A549 (cell line): ENCODE measurements around the gene ELF3.

ENCODE experiments used
- CBX8 ChIP-seq: fragments of 200-600 bp; sonication (generic); IDR thresholded peaks from 2 replicates; pipeline ENCODE4 v1.6.1; 2016
- EHF ChIP-seq: fragments of 250-450 bp; sonication (Bioruptor Pico); IDR thresholded peaks from 2 replicates; pipeline ENCODE4 v1.5.0; 2020; ENCODE audit warnings: mild to moderate bottlenecking
- EP300 ChIP-seq, 2 experiments: fragments of >200 bp; sonication (Bioruptor Twin); formaldehyde crosslinking; IDR thresholded peaks; 2 replicates in 1 of 2; 3 replicates in 1 of 2; pipeline ENCODE4 v1.6.1; 2016 to 2017
- KDM5A ChIP-seq: fragments of 200-600 bp; sonication (generic); IDR thresholded peaks from 2 replicates; pipeline ENCODE4 v1.6.1; 2016; ENCODE audit warnings: antibody characterized with exemption, mild to moderate bottlenecking
- MAFK ChIP-seq: fragments of 450-650 bp; IDR thresholded peaks from 2 replicates; pipeline ENCODE4 v1.6.1; 2014; ENCODE audit not compliant: partially characterized antibody
- NFE2L2 ChIP-seq: fragments of 150-350 bp; conservative IDR thresholded peaks from 2 replicates; pipeline ENCODE4 v1.6.1; 2014; ENCODE audit warnings: low read length
- POLR2A ChIP-seq: IDR thresholded peaks from 2 replicates; pipeline ENCODE4 v1.6.1; 2012; ENCODE audit warnings: mild to moderate bottlenecking, low read length
- ZSCAN20 ChIP-seq: fragments of 250-450 bp; sonication (Bioruptor Pico); IDR thresholded peaks from 2 replicates; pipeline ENCODE4 v1.8.0; 2022; ENCODE audit warnings: mild to moderate bottlenecking, moderate library complexity
- TF ChIP-seq, protein P1 (sequence below): fragments of >200 bp; sonication (Bioruptor Twin); formaldehyde crosslinking; IDR thresholded peaks from 3 replicates; pipeline ENCODE4 v1.5.1; 2016
- TF ChIP-seq, protein P2 (sequence below): fragments of 200-600 bp; sonication (generic); IDR thresholded peaks from 2 replicates; pipeline ENCODE4 v1.6.1; 2016; ENCODE audit warnings: antibody characterized with exemption, mild to moderate bottlenecking, moderate library complexity
- TF ChIP-seq, protein P3 (sequence below): IDR thresholded peaks from 2 replicates; pipeline ENCODE4 v1.6.1; 2012

DNA sequence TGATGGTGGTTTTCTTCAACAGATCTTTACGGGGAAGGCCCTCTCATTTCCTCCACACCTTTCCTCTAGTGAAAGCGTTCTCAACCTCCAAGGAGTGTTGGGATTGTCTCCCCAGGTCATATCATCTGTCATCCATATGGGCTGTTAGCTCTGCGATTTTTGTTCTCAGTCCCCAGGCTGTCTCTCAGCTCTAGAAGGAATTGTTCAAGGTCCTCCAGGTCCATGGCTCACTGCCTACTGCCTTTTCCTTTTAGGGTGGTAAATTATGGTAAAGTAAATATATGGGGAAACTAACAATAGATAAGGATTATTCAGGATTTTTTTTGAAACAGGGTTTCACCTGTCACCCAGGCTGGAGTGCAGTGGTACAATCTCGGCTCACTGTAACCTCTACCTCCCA is 37.6 kb downstream of the ELF3 start:
- TF ChIP-seq CBX8, result no peak
- TF ChIP-seq POLR2A, result no peak
- TF ChIP-seq, protein P1, sequence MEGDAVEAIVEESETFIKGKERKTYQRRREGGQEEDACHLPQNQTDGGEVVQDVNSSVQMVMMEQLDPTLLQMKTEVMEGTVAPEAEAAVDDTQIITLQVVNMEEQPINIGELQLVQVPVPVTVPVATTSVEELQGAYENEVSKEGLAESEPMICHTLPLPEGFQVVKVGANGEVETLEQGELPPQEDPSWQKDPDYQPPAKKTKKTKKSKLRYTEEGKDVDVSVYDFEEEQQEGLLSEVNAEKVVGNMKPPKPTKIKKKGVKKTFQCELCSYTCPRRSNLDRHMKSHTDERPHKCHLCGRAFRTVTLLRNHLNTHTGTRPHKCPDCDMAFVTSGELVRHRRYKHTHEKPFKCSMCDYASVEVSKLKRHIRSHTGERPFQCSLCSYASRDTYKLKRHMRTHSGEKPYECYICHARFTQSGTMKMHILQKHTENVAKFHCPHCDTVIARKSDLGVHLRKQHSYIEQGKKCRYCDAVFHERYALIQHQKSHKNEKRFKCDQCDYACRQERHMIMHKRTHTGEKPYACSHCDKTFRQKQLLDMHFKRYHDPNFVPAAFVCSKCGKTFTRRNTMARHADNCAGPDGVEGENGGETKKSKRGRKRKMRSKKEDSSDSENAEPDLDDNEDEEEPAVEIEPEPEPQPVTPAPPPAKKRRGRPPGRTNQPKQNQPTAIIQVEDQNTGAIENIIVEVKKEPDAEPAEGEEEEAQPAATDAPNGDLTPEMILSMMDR, result no peak
- TF ChIP-seq EP300 (IDR thresholded peaks at IDR 0.05), result no peak
- TF ChIP-seq KDM5A, result no peak
- 0 out of 2 replicates have a peak, but pooled peaks have one; percentile 16 for TF ChIP-seq ZSCAN20 (CRISPR knock-in tag)
- no peak for TF ChIP-seq NFE2L2
- TF ChIP-seq, protein P2, sequence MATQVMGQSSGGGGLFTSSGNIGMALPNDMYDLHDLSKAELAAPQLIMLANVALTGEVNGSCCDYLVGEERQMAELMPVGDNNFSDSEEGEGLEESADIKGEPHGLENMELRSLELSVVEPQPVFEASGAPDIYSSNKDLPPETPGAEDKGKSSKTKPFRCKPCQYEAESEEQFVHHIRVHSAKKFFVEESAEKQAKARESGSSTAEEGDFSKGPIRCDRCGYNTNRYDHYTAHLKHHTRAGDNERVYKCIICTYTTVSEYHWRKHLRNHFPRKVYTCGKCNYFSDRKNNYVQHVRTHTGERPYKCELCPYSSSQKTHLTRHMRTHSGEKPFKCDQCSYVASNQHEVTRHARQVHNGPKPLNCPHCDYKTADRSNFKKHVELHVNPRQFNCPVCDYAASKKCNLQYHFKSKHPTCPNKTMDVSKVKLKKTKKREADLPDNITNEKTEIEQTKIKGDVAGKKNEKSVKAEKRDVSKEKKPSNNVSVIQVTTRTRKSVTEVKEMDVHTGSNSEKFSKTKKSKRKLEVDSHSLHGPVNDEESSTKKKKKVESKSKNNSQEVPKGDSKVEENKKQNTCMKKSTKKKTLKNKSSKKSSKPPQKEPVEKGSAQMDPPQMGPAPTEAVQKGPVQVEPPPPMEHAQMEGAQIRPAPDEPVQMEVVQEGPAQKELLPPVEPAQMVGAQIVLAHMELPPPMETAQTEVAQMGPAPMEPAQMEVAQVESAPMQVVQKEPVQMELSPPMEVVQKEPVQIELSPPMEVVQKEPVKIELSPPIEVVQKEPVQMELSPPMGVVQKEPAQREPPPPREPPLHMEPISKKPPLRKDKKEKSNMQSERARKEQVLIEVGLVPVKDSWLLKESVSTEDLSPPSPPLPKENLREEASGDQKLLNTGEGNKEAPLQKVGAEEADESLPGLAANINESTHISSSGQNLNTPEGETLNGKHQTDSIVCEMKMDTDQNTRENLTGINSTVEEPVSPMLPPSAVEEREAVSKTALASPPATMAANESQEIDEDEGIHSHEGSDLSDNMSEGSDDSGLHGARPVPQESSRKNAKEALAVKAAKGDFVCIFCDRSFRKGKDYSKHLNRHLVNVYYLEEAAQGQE, result no peak
- TF ChIP-seq EHF (CRISPR knock-in tag), result no peak
- TF ChIP-seq MAFK, result no peak
- TF ChIP-seq, protein P3, sequence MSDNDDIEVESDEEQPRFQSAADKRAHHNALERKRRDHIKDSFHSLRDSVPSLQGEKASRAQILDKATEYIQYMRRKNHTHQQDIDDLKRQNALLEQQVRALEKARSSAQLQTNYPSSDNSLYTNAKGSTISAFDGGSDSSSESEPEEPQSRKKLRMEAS, result no peak
